Lung (tissue), 12 donors: Measurements from ENCODE around the gene CSMD2. TPM values are rescaled to one million over a fixed set of nuclear protein-coding genes. Genes with fewer than 3 reads are reported as not detected.

Experiments used
- ATAC-seq: fragments of 200-7000 bp; cut with Tn5 transposase; one replicate; pipeline ENCODE4 v1.9.1; 2020; ENCODE audit warnings: moderate number of reproducible peaks; ENCODE audit not compliant: insufficient read depth, low FRiP score
- DNase-seq, 3 donors: peaks; one replicate each; pipeline ENCODE4 v3.0.0-alpha.2; 2013 to 2017
- H3K27ac ChIP-seq, 2 donors: one replicate each; pipeline ENCODE4 v1.5.1; 2013; ENCODE audit warnings: mild to moderate bottlenecking in 2 of 2, moderate library complexity in 2 of 2, control low read depth in 1 of 2, inconsistent platforms in 1 of 2, low read depth in 1 of 2, low read length in 1 of 2
- H3K27me3 ChIP-seq, 3 donors: one replicate each; pipeline ENCODE4 v1.5.1; 2013; ENCODE audit warnings: low read length in 2 of 3; ENCODE audit not compliant: control insufficient read depth in 3 of 3, insufficient read depth in 3 of 3
- H3K36me3 ChIP-seq, 4 donors: one replicate each; pipeline ENCODE4 v1.5.1; 2013; ENCODE audit warnings: low read length in 4 of 4, mild to moderate bottlenecking in 1 of 4, moderate library complexity in 1 of 4; ENCODE audit not compliant: control insufficient read depth in 4 of 4, insufficient read depth in 4 of 4
- H3K4me1 ChIP-seq, 5 donors: one replicate each; pipeline ENCODE4 v1.5.1; 2013; ENCODE audit warnings: low read length in 5 of 5, mild to moderate bottlenecking in 2 of 5, moderate library complexity in 1 of 5; ENCODE audit not compliant: control insufficient read depth in 5 of 5, insufficient read depth in 5 of 5
- H3K4me3 ChIP-seq: one replicate; pipeline ENCODE4 v1.5.1; 2013; ENCODE audit warnings: mild to moderate bottlenecking, control low read depth, moderate library complexity
- H3K9ac ChIP-seq, 2 donors: one replicate each; pipeline ENCODE4 v1.5.1; 2013; ENCODE audit warnings: low read length in 2 of 2, control low read depth in 1 of 2; ENCODE audit not compliant: insufficient read depth in 1 of 2
- H3K9me3 ChIP-seq, 4 donors: one replicate each; pipeline ENCODE4 v1.5.1; 2013; ENCODE audit warnings: low read length in 3 of 4, mild to moderate bottlenecking in 1 of 4, moderate library complexity in 1 of 4; ENCODE audit not compliant: control insufficient read depth in 4 of 4, insufficient read depth in 3 of 4
- CTCF ChIP-seq: IDR thresholded peaks from 2 replicates; pipeline ENCODE4 v1.5.1; 2012; ENCODE audit warnings: mild to moderate bottlenecking; ENCODE audit errors: control extremely low read depth, extremely low read depth
- WGBS, 2 donors: extraction: QIAGEN DNeasy Blood & Tissue Kit; methylation state at CpG; one replicate each; pipeline ENCODE4 v1.1.7; 2013; 5-methylcytosine and 5-hydroxymethylcytosine counted together
- polyA plus RNA-seq, 2 donors: library from polyadenylated mRNA; stranded (reverse); fragments of 200-250 nt; gene quantifications; one replicate each; pipeline ENCODE4 v1.2.1, GENCODE V29; 2013
- total RNA-seq, 2 donors: library from RNA; depleted of rRNA in 1 of 2; stranded (reverse); fragments of >200 nt in 1 of 2; gene quantifications; one replicate each; pipeline ENCODE4 v1.2.1, GENCODE V29; 2014 to 2021
- donor health status: control.
- donor health status: control.
- donor health status: Bipolar disorder and iron deficiency.
- donor health status: healthy.
- donor health status: DM: yes; HTN: yes; CAD: no.

CSMD2 gene
- total and polyA plus RNA-seq, 4 donors, result 0.11 to 1.2 (median 0.39) TPM

GRCh38 chr1:33802268-33802667, 362.8 kb downstream of the CSMD2 start:
- Histone ChIP-seq H3K27me3 (peaks cover 0 to 3% (median 0%) of the 10 kb centered on the region in 3 donors), H3K9me3 (peaks cover 0 to 17% (median 1%) of the 10 kb centered on the region in 4 donors), H3K4me3 (no peak overlapping the region), H3K9ac (no peak overlapping the region), H3K4me1 (no peaks in the 10 kb centered on the region), H3K27ac (no peak overlapping the region), H3K36me3 (no peaks in the 10 kb centered on the region)
- 92 to 96% methylated on average over 2 of the region's 2 CpGs for WGBS, 2 donors
- DNase-seq, result no peak
- no peak for TF ChIP-seq CTCF
- ATAC-seq, result no peak

GRCh38 chr1:33797849-33798248, 367.2 kb downstream of the CSMD2 start:
- no peak overlapping the region for H3K4me3 ChIP-seq
- 69 to 81% methylated on average over 6 of the region's 6 CpGs for WGBS, 2 donors
- peak in 1 of 3 donors; percentile 3 for DNase-seq
- TF ChIP-seq CTCF, result no peak
- peaks cover 0 to 26% (median 1%) of the 10 kb centered on the region in 4 donors for H3K9me3 ChIP-seq
- peaks cover 0 to 3% (median 0%) of the 10 kb centered on the region in 3 donors for H3K27me3 ChIP-seq
- H3K36me3 ChIP-seq, result no peaks in the 10 kb centered on the region
- H3K9ac ChIP-seq, result no peak overlapping the region
- no peaks in the 10 kb centered on the region for H3K4me1 ChIP-seq
- no peak for ATAC-seq
- H3K27ac ChIP-seq, result no peak overlapping the region

- Histone ChIP-seq H3K4me1 (no peaks in the 10 kb centered on the region), H3K36me3 (no peaks in the 10 kb centered on the region), H3K27ac (no peak overlapping the region), H3K9me3 (peaks cover 0 to 13% (median 1%) of the 10 kb centered on the region in 4 donors), H3K4me3 (no peak overlapping the region), H3K27me3 (peaks cover 0 to 3% (median 0%) of the 10 kb centered on the region in 3 donors), H3K9ac (no peak overlapping the region)
- ATAC-seq, result no peak
- WGBS, 2 donors, result 70 to 80% methylated on average over 4 of the region's 4 CpGs
- TF ChIP-seq CTCF, result no peak
- no peak for DNase-seq
These were observed 372.4 kb downstream of the CSMD2 start for GRCh38 chr1:33792651-33793050.

GRCh38 chr1:33792216-33792615, 372.8 kb downstream of the CSMD2 start:
- Histone ChIP-seq H3K9ac (no peak overlapping the region), H3K4me3 (no peak overlapping the region), H3K27me3 (peaks cover 0 to 3% (median 0%) of the 10 kb centered on the region in 3 donors), H3K9me3 (peaks cover 0 to 9% (median 0%) of the 10 kb centered on the region in 4 donors), H3K4me1 (no peaks in the 10 kb centered on the region), H3K36me3 (no peaks in the 10 kb centered on the region), H3K27ac (no peak overlapping the region)
- TF ChIP-seq CTCF, result no peak
- 79 to 91% methylated on average over 4 of the region's 4 CpGs for WGBS, 2 donors
- ATAC-seq (no peak), DNase-seq (no peak)
